ENCODE data around the gene MRM1. TPM values are rescaled to one million over a fixed set of nuclear protein-coding genes. Genes with fewer than 3 reads are reported as not detected.

MRM1 gene
- polyA plus RNA-seq, 3 donors: 0.82 to 2.3 (median 1.5) TPM

DNA sequence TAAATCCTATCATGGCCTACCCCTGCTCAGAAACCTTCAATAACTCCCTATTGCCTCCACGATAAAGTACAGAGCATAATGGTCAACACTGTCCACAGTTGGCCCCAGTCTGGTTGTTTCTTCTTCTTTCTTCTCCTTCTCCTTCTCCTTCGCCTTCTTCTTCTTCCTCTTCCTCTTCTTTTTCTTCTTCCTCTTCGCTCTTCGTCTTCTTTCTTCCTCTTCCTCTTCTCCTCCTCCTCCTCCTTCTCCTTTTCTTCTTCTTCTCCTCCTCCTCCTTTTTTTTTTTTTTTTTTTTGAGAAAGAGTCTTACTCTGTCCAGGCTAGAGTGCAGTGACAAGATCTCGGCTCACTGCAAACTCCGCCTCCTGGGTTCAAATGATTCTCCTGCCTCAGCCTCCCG is 23.8 kb downstream of the MRM1 start:
- no peaks in the 10 kb centered on the region for H3K27me3 ChIP-seq (ENCODE audit: control insufficient read depth in 2 of 2, insufficient read depth in 2 of 2, low read length in 2 of 2)
- TF ChIP-seq, protein P1, sequence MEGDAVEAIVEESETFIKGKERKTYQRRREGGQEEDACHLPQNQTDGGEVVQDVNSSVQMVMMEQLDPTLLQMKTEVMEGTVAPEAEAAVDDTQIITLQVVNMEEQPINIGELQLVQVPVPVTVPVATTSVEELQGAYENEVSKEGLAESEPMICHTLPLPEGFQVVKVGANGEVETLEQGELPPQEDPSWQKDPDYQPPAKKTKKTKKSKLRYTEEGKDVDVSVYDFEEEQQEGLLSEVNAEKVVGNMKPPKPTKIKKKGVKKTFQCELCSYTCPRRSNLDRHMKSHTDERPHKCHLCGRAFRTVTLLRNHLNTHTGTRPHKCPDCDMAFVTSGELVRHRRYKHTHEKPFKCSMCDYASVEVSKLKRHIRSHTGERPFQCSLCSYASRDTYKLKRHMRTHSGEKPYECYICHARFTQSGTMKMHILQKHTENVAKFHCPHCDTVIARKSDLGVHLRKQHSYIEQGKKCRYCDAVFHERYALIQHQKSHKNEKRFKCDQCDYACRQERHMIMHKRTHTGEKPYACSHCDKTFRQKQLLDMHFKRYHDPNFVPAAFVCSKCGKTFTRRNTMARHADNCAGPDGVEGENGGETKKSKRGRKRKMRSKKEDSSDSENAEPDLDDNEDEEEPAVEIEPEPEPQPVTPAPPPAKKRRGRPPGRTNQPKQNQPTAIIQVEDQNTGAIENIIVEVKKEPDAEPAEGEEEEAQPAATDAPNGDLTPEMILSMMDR (IDR thresholded peaks at IDR 0.05): no peak
- H3K27ac ChIP-seq (ENCODE audit: low read depth in 1 of 2, low read length in 2 of 2): peak overlapping the region in 1 of 2 donors; percentile 7
- Mint-ChIP-seq H3K4me3 (no peak overlapping the region), H3K27ac (peak overlapping the region in 3 of 7 donors; percentile 37 to 82 (median 64)), H3K27me3 (ENCODE audit: low read depth in 3 of 3) (peaks cover 0 to 2% (median 0%) of the 10 kb centered on the region in 3 donors), H3K4me1 (peaks cover 5% of the 10 kb centered on the region), H3K9me3 (peaks cover 0 to 7% (median 0%) of the 10 kb centered on the region in 7 donors), H3K36me3 (no peaks in the 10 kb centered on the region)
- no peak overlapping the region for H2AFZ ChIP-seq (ENCODE audit: insufficient read depth, low read depth, low read length, poor library complexity, severe bottlenecking)
- H3K79me2 ChIP-seq (ENCODE audit: insufficient read depth, low read length): no peaks in the 10 kb centered on the region
- H3K4me2 ChIP-seq (replicated peaks; ENCODE audit: extremely low read depth, low read length, poor library complexity, severe bottlenecking): no peak overlapping the region
- H3K9me3 ChIP-seq (replicated peaks in 1 of 2; ENCODE audit: control insufficient read depth in 1 of 2, insufficient read depth in 1 of 2, low read length in 2 of 2): no peaks in the 10 kb centered on the region
- WGBS (ENCODE audit: insufficient coverage): 76% methylated on average over 4 of the region's 7 CpGs
- intact Hi-C loops (cut with micrococcal nuclease): loop anchor here (5.0 to 10.0 kb wide), 3 partner anchors 422 to 750 kb away; partner anchors contain the start of gene C17orf78 (in 2 of the 2)
- H3K4me3 ChIP-seq (replicated peaks in 1 of 3; ENCODE audit: low read depth in 2 of 3, low read length in 3 of 3): no peak overlapping the region
- no peaks in the 10 kb centered on the region for H3K36me3 ChIP-seq (replicated peaks in 1 of 2; ENCODE audit: control insufficient read depth in 1 of 2, insufficient read depth in 2 of 2, low read length in 2 of 2)
- no peaks in the 10 kb centered on the region for H4K20me1 ChIP-seq (ENCODE audit: insufficient read depth, low read length)
- DNase-seq: no peak
- H3K9ac ChIP-seq (ENCODE audit: insufficient read depth, low read length, poor library complexity, severe bottlenecking): no peak overlapping the region
- peaks cover 6 to 7% of the 10 kb centered on the region in 2 donors for H3K4me1 ChIP-seq (ENCODE audit: control insufficient read depth in 1 of 2, insufficient read depth in 2 of 2, low read length in 2 of 2)

DNA sequence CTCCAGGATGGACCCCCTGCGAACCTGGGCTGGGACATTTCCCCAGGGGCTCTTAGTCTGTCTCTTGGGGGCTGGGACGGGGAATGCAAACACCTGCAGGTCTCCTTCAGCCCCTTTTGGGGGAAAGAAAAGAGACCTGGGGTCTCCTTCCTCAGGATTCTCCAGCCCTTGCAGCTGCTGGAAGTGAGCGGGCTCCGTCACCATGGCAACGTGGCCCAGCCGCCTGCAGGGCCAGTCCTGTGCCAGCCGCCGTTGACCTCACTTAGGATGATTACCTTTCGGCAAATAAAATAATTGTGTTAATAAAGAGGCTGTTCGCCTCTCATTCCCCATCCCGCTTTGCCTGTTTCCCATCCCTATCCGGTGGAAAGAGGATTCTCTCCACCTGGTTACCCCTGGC is 25.7 kb downstream of the MRM1 start:
- no peak overlapping the region for H3K27ac Mint-ChIP-seq

More for the DNA sequence above, 25.7 kb downstream of the MRM1 start:
- no peaks in the 10 kb centered on the region for H3K36me3 Mint-ChIP-seq
- H3K4me1 ChIP-seq (ENCODE audit: control insufficient read depth in 1 of 2, insufficient read depth in 2 of 2, low read length in 2 of 2): peaks cover 6 to 7% of the 10 kb centered on the region in 2 donors
- H4K20me1 ChIP-seq (ENCODE audit: insufficient read depth, low read length): no peaks in the 10 kb centered on the region
- no peak overlapping the region for H3K27ac ChIP-seq (ENCODE audit: low read depth in 1 of 2, low read length in 2 of 2)
- H3K9me3 Mint-ChIP-seq: peaks cover 0 to 6% (median 0%) of the 10 kb centered on the region in 7 donors
- no peaks in the 10 kb centered on the region for H3K9me3 ChIP-seq (replicated peaks in 1 of 2; ENCODE audit: control insufficient read depth in 1 of 2, insufficient read depth in 1 of 2, low read length in 2 of 2)
- no peak overlapping the region for H3K4me2 ChIP-seq (replicated peaks; ENCODE audit: extremely low read depth, low read length, poor library complexity, severe bottlenecking)
- TF ChIP-seq, protein P1 (IDR thresholded peaks at IDR 0.05): no peak
- no peak overlapping the region for H3K4me3 ChIP-seq (replicated peaks in 1 of 3; ENCODE audit: low read depth in 2 of 3, low read length in 3 of 3)
- DNase-seq: no peak
- H2AFZ ChIP-seq (ENCODE audit: insufficient read depth, low read depth, low read length, poor library complexity, severe bottlenecking): no peak overlapping the region
- WGBS (ENCODE audit: insufficient coverage): no CpG with 5 or more reads among the region's 12 CpGs
- no peaks in the 10 kb centered on the region for H3K27me3 ChIP-seq (ENCODE audit: control insufficient read depth in 2 of 2, insufficient read depth in 2 of 2, low read length in 2 of 2)
- no peaks in the 10 kb centered on the region for H3K79me2 ChIP-seq (ENCODE audit: insufficient read depth, low read length)
- intact Hi-C loops (cut with micrococcal nuclease): loop anchor here (5.0 to 10.0 kb wide), 3 partner anchors 420 to 748 kb away; partner anchors contain the start of gene C17orf78 (in 2 of the 2)
- H3K27me3 Mint-ChIP-seq (ENCODE audit: low read depth in 3 of 3): peaks cover 0 to 5% (median 0%) of the 10 kb centered on the region in 3 donors
- no peak overlapping the region for H3K4me3 Mint-ChIP-seq
- H3K36me3 ChIP-seq (replicated peaks in 1 of 2; ENCODE audit: control insufficient read depth in 1 of 2, insufficient read depth in 2 of 2, low read length in 2 of 2): no peaks in the 10 kb centered on the region
- peaks cover 5% of the 10 kb centered on the region for H3K4me1 Mint-ChIP-seq
- no peak overlapping the region for H3K9ac ChIP-seq (ENCODE audit: insufficient read depth, low read length, poor library complexity, severe bottlenecking)

All from CD14-positive monocyte (primary cell).